K562 (cell line): ENCODE measurements around the gene ACTRT3. TPM values are rescaled to one million over a fixed set of nuclear protein-coding genes. Genes with fewer than 3 reads are reported as not detected.

ENCODE experiments used
- BMI1 ChIP-seq: fragments of 150-350 bp; IDR thresholded peaks from 2 replicates; pipeline ENCODE4 v1.6.1; 2014; ENCODE audit warnings: low read length
- BRF1 ChIP-seq: IDR thresholded peaks from 3 replicates; pipeline ENCODE4 v1.6.1; 2011; ENCODE audit warnings: borderline replicate concordance, mild to moderate bottlenecking; ENCODE audit not compliant: insufficient read length; ENCODE audit errors: extremely low read depth
- CBFB ChIP-seq: sonication (generic); formaldehyde crosslinking; IDR thresholded peaks from 2 replicates; pipeline ENCODE4 v1.4.0; 2020; ENCODE audit warnings: mild to moderate bottlenecking, missing genetic modification reagents
- CBX8 ChIP-seq: fragments of 200-600 bp; sonication (generic); IDR thresholded peaks from 2 replicates; pipeline ENCODE4 v1.6.1; 2012; ENCODE audit warnings: borderline replicate concordance, mixed run types, low read depth, mild to moderate bottlenecking, moderate library complexity, mixed read lengths, low read length, control low read depth, inconsistent platforms; ENCODE audit not compliant: poor library complexity, severe bottlenecking; ENCODE audit errors: extremely low read depth
- ESRRA ChIP-seq: fragments of 450-650 bp; IDR thresholded peaks from 2 replicates; pipeline ENCODE4 v1.6.1; 2014; ENCODE audit warnings: low read depth, mild to moderate bottlenecking, moderate library complexity, borderline replicate concordance
- HCFC1 ChIP-seq: IDR thresholded peaks from 2 replicates; pipeline ENCODE4 v1.6.1; 2012; ENCODE audit warnings: low read depth, low read length, improper control_type of control experiment
- IFI16 ChIP-seq: fragments of 250-450 bp; sonication (Bioruptor Pico); IDR thresholded peaks from 2 replicates; pipeline ENCODE4 v2.1.2; 2022; ENCODE audit warnings: mild to moderate bottlenecking, inconsistent platforms
- KDM1A ChIP-seq, 2 experiments: fragments of 450-650 bp; IDR thresholded peaks; 2 replicates each; pipeline ENCODE4 v1.6.1; 2016; ENCODE audit warnings: mild to moderate bottlenecking in 2 of 2
- KHSRP ChIP-seq: fragments of 450-650 bp; IDR thresholded peaks from 2 replicates; pipeline ENCODE4 v1.6.1; 2017
- KLF13 ChIP-seq: fragments of 450-650 bp; IDR thresholded peaks from 2 replicates; pipeline ENCODE4 v1.6.1; 2016; ENCODE audit warnings: missing genetic modification characterization, low read depth, mild to moderate bottlenecking, missing compliant biosample characterization, moderate library complexity, borderline replicate concordance
- MECOM ChIP-seq: fragments of 250-450 bp; sonication (Bioruptor Pico); IDR thresholded peaks from 2 replicates; pipeline ENCODE4 v1.8.0; 2022; ENCODE audit warnings: inconsistent platforms
- NRF1 ChIP-seq, 2 experiments: fragments of 450-650 bp; IDR thresholded peaks in 1 of 2; conservative IDR thresholded peaks in 1 of 2; 2 replicates each; pipeline ENCODE4 v1.6.1; 2014; ENCODE audit warnings: mild to moderate bottlenecking in 2 of 2
- PCBP2 ChIP-seq: fragments of 200-400 bp; formaldehyde crosslinking; IDR thresholded peaks from 2 replicates; pipeline ENCODE4 v1.6.1; 2018; ENCODE audit warnings: low read length, low read depth, mild to moderate bottlenecking, moderate library complexity; ENCODE audit not compliant: poor library complexity, severe bottlenecking
- RAD51 ChIP-seq: fragments of 450-650 bp; IDR thresholded peaks from 2 replicates; pipeline ENCODE4 v1.7.1; 2016; ENCODE audit warnings: low read depth, mild to moderate bottlenecking, borderline replicate concordance
- SMARCA5 ChIP-seq: fragments of 450-650 bp; IDR thresholded peaks from 2 replicates; pipeline ENCODE4 v1.6.1; 2016
- SNIP1 ChIP-seq: fragments of 450-650 bp; IDR thresholded peaks from 2 replicates; pipeline ENCODE4 v1.7.1; 2017; ENCODE audit warnings: low read depth, mild to moderate bottlenecking
- SPI1 ChIP-seq: IDR thresholded peaks from 2 replicates; pipeline ENCODE4 v1.6.1; 2011; ENCODE audit warnings: low read depth, low read length, control low read depth, borderline replicate concordance
- ZKSCAN3 ChIP-seq: fragments of 250-450 bp; sonication (Bioruptor Pico); IDR thresholded peaks from 2 replicates; pipeline ENCODE4 v1.4.0; 2020
- ZNF124 ChIP-seq: sonication (generic); formaldehyde crosslinking; IDR thresholded peaks from 2 replicates; pipeline ENCODE4 v1.8.1; 2022; ENCODE audit warnings: missing genetic modification reagents
- ZNF24 ChIP-seq: fragments of 450-650 bp; IDR thresholded peaks from 2 replicates; pipeline ENCODE4 v1.6.1; 2016
- polyA plus RNA-seq, 8 experiments: library from polyadenylated mRNA; depleted of rRNA in 4 of 8; stranded (reverse) in 5 of 8; unstranded in 3 of 8; fragments of >200 nt; fragmentation: Nextera tagmentation in 2 of 8; fragmentation: Illumina TruSeq in 1 of 8; extraction: Ambion mirVana in 2 of 8; extraction: Trizol in 1 of 8; gene quantifications; 2 replicates each; pipeline versions ENCODE4 v1.2.1 to v1.2.3, GENCODE V29; 2011 to 2014; ENCODE audit warnings: inconsistent platforms in 1 of 8, missing spikeins in 1 of 8
- total RNA-seq, 7 experiments: library from RNA; depleted of rRNA in 6 of 7; stranded (reverse); fragments of >200 nt in 6 of 7; fragmentation: Illumina TruSeq in 2 of 7; extraction: Trizol in 2 of 7; gene quantifications; 2 replicates each; pipeline versions ENCODE4 v1.2.1 to v1.2.3, GENCODE V29; 2011 to 2021; ENCODE audit warnings: low replicate concordance in 1 of 7
- TF ChIP-seq, protein P1 (sequence below): IDR thresholded peaks from 2 replicates; pipeline ENCODE4 v1.6.1; 2016; ENCODE audit warnings: missing genetic modification characterization, missing compliant biosample characterization
- TF ChIP-seq, protein P2 (sequence below): conservative IDR thresholded peaks from 2 replicates; pipeline ENCODE4 v1.6.1; 2011; ENCODE audit warnings: low read depth, mild to moderate bottlenecking, low read length; ENCODE audit not compliant: control insufficient read depth
- TF ChIP-seq, protein P3 (sequence below): fragments of 250-450 bp; sonication (Bioruptor Pico); IDR thresholded peaks from 2 replicates; pipeline ENCODE4 v1.5.0; 2021; ENCODE audit warnings: mild to moderate bottlenecking, borderline replicate concordance
- TF ChIP-seq, protein P4 (sequence below): fragments of 250-450 bp; sonication (Bioruptor Pico); IDR thresholded peaks from 2 replicates; pipeline ENCODE4 v1.5.0; 2021

Gene ACTRT3
- total and polyA plus RNA-seq, 9 of the 15 experiments (the other 6 are each of a cell fraction or from before 2014, with no cell fraction given) = 0.06 to 0.11 (median 0.07) TPM; not detected in 5

DNA sequence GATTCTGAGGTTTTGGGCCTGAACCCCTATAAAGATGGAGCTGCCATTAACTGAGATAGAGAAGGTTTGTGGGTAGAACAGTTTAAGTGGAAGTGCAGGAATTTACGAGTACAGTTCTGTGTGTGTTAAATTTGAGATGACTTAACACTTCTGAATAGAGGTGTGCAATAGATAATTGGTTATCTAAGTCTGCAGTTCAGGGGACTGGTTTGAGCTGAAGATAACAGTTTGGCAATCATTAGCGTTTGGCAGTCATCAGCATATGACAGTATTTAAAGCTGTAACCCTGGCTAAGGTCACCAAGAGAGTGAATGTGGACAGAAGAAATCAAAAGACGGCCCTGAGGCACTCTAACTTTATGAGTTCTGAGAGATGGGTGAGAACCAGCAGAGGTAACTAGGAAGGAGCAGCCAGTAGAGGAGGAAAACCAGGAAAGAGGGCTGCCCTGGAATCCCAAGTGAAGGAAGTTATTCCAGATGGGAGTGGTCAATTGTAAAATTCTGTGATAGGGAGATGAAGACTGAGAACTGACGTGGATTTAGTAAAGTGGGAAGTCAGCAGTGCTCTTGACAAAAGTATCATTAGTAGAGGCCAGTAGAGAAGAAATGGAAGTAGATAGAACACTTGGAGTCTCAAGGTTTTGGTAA lies 12.0 kb upstream of the ACTRT3 start (continued):
- TF ChIP-seq, protein P1, sequence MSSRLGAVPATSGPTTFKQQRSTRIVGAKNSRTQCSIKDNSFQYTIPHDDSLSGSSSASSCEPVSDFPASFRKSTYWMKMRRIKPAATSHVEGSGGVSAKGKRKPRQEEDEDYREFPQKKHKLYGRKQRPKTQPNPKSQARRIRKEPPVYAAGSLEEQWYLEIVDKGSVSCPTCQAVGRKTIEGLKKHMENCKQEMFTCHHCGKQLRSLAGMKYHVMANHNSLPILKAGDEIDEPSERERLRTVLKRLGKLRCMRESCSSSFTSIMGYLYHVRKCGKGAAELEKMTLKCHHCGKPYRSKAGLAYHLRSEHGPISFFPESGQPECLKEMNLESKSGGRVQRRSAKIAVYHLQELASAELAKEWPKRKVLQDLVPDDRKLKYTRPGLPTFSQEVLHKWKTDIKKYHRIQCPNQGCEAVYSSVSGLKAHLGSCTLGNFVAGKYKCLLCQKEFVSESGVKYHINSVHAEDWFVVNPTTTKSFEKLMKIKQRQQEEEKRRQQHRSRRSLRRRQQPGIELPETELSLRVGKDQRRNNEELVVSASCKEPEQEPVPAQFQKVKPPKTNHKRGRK (tag) = no peak
- TF ChIP-seq, protein P2, sequence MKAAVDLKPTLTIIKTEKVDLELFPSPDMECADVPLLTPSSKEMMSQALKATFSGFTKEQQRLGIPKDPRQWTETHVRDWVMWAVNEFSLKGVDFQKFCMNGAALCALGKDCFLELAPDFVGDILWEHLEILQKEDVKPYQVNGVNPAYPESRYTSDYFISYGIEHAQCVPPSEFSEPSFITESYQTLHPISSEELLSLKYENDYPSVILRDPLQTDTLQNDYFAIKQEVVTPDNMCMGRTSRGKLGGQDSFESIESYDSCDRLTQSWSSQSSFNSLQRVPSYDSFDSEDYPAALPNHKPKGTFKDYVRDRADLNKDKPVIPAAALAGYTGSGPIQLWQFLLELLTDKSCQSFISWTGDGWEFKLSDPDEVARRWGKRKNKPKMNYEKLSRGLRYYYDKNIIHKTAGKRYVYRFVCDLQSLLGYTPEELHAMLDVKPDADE = no peak
- TF ChIP-seq PCBP2 = no peak
- TF ChIP-seq MECOM (CRISPR knock-in tag) = peak; percentile 92
- peak; percentile 80 to 85 for TF ChIP-seq KDM1A (IDR thresholded peaks at IDR 0.05)
- TF ChIP-seq BMI1 = no peak
- no peak for TF ChIP-seq HCFC1
- TF ChIP-seq BRF1 = no peak
- no peak for TF ChIP-seq SMARCA5
- TF ChIP-seq IFI16 (CRISPR knock-in tag) = no peak
- TF ChIP-seq CBX8 = no peak
- no peak for TF ChIP-seq SPI1
- TF ChIP-seq SNIP1 = no peak
- TF ChIP-seq NRF1 (conservative IDR thresholded peaks at IDR 0.05 in 1 of 2, IDR thresholded peaks at IDR 0.05 in 1 of 2) = no peak
- TF ChIP-seq KLF13 (tag) = no peak
- peak; percentile 45; the same call in 1 of the 2 replicates for TF ChIP-seq ESRRA
- TF ChIP-seq ZNF124 (CRISPR knock-in tag) = no peak
- TF ChIP-seq RAD51 = no peak
- no peak for TF ChIP-seq CBFB (CRISPR knock-in tag)
- TF ChIP-seq, protein P3, sequence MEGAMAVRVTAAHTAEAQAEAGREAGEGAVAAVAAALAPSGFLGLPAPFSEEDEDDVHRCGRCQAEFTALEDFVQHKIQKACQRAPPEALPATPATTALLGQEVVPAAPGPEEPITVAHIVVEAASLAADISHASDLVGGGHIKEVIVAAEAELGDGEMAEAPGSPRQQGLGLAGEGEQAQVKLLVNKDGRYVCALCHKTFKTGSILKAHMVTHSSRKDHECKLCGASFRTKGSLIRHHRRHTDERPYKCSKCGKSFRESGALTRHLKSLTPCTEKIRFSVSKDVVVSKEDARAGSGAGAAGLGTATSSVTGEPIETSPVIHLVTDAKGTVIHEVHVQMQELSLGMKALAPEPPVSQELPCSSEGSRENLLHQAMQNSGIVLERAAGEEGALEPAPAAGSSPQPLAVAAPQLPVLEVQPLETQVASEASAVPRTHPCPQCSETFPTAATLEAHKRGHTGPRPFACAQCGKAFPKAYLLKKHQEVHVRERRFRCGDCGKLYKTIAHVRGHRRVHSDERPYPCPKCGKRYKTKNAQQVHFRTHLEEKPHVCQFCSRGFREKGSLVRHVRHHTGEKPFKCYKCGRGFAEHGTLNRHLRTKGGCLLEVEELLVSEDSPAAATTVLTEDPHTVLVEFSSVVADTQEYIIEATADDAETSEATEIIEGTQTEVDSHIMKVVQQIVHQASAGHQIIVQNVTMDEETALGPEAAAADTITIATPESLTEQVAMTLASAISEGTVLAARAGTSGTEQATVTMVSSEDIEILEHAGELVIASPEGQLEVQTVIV (CRISPR knock-in tag) = no peak
- no peak for TF ChIP-seq ZNF24
- no peak for TF ChIP-seq KHSRP
- TF ChIP-seq, protein P4, sequence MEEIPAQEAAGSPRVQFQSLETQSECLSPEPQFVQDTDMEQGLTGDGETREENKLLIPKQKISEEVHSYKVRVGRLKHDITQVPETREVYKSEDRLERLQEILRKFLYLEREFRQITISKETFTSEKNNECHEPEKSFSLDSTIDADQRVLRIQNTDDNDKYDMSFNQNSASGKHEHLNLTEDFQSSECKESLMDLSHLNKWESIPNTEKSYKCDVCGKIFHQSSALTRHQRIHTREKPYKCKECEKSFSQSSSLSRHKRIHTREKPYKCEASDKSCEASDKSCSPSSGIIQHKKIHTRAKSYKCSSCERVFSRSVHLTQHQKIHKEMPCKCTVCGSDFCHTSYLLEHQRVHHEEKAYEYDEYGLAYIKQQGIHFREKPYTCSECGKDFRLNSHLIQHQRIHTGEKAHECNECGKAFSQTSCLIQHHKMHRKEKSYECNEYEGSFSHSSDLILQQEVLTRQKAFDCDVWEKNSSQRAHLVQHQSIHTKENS (CRISPR knock-in tag) = no peak
- TF ChIP-seq ZKSCAN3 = no peak
